HepG2 (cell line): ENCODE measurements around the gene TMEM87B. TPM values are rescaled to one million over a fixed set of nuclear protein-coding genes. Genes with fewer than 3 reads are reported as not detected.

Source experiments
- HNRNPK ChIP-seq: fragments of 200-400 bp; formaldehyde crosslinking; IDR thresholded peaks from 2 replicates; pipeline ENCODE4 v1.6.1; 2018; ENCODE audit warnings: low read length, low read depth, moderate library complexity, mild to moderate bottlenecking; ENCODE audit not compliant: poor library complexity, severe bottlenecking
- HOMEZ ChIP-seq: IDR thresholded peaks from 2 replicates; pipeline ENCODE4 v1.6.1; 2016; ENCODE audit warnings: low read depth
- NCOA2 ChIP-seq: sonication (generic); formaldehyde crosslinking; IDR thresholded peaks from 2 replicates; pipeline ENCODE4 v1.8.0; 2022; ENCODE audit warnings: inconsistent platforms
- REPIN1 ChIP-seq: sonication (generic); formaldehyde crosslinking; IDR thresholded peaks from 2 replicates; pipeline ENCODE4 v1.8.0; 2022; ENCODE audit warnings: missing genetic modification reagents, low read depth, mild to moderate bottlenecking, borderline replicate concordance
- STAG1 ChIP-seq: sonication (generic); formaldehyde crosslinking; IDR thresholded peaks from 2 replicates; pipeline ENCODE4 v1.4.0; 2020; ENCODE audit warnings: missing genetic modification reagents
- THAP7 ChIP-seq: sonication (generic); formaldehyde crosslinking; IDR thresholded peaks from 2 replicates; pipeline ENCODE4 v1.8.1; 2023; ENCODE audit warnings: mild to moderate bottlenecking, missing genetic modification reagents
- UBTF ChIP-seq: sonication (generic); formaldehyde crosslinking; IDR thresholded peaks from 2 replicates; pipeline ENCODE4 v1.4.0; 2020; ENCODE audit warnings: mild to moderate bottlenecking, missing genetic modification reagents
- ZBTB44 ChIP-seq: sonication (generic); formaldehyde crosslinking; IDR thresholded peaks from 2 replicates; pipeline ENCODE4 v1.4.0; 2020; ENCODE audit warnings: missing genetic modification reagents
- ZNF235 ChIP-seq: sonication (generic); formaldehyde crosslinking; IDR thresholded peaks from 2 replicates; pipeline ENCODE4 v1.8.1; 2023; ENCODE audit warnings: mild to moderate bottlenecking, missing genetic modification reagents, borderline replicate concordance
- ZNF501 ChIP-seq: sonication (generic); formaldehyde crosslinking; IDR thresholded peaks from 2 replicates; pipeline ENCODE4 v1.5.1; 2020; ENCODE audit warnings: mild to moderate bottlenecking, moderate library complexity, missing genetic modification reagents
- ZNF83 ChIP-seq: sonication (generic); formaldehyde crosslinking; IDR thresholded peaks from 2 replicates; pipeline ENCODE4 v1.4.0; 2020; ENCODE audit warnings: missing genetic modification reagents, mild to moderate bottlenecking, borderline replicate concordance
- polyA plus RNA-seq, 8 experiments: library from polyadenylated mRNA; depleted of rRNA in 3 of 8; stranded (reverse) in 7 of 8; unstranded in 1 of 8; fragments of >200 nt; fragmentation: Illumina TruSeq in 4 of 8; extraction: Trizol in 4 of 8; gene quantifications; 2 replicates each; pipeline versions ENCODE4 v1.2.1 to v1.2.3, GENCODE V29; 2011 to 2016; ENCODE audit warnings: low read depth in 4 of 8, missing spikeins in 1 of 8, mixed read lengths in 1 of 8; ENCODE audit not compliant: insufficient read depth in 1 of 8
- total RNA-seq, 5 experiments: library from RNA; depleted of rRNA; stranded (reverse); fragments of >200 nt; fragmentation: Illumina TruSeq; extraction: Trizol; gene quantifications; 2 replicates each; pipeline ENCODE4 v1.2.3, GENCODE V29; 2016; ENCODE audit warnings: low read depth in 1 of 5

Gene TMEM87B
- total and polyA plus RNA-seq, 2 of the 13 experiments (the other 11 are each of a cell fraction or from before 2014, with no cell fraction given), result 15.1 to 16.2 TPM

GRCh38 chr2:112138159-112139032 is 83.3 kb downstream of the TMEM87B start, which contains the start of gene FBLN7 (continued):
- TF ChIP-seq UBTF (CRISPR knock-in tag) (peak; percentile 50; the same call in 1 of the 2 replicates), NCOA2 (CRISPR knock-in tag) (no peak), ZNF501 (CRISPR knock-in tag) (no peak), HNRNPK (no peak), HOMEZ (no peak), THAP7 (0 out of 2 replicates have a peak, but pooled peaks have one; percentile 36), ZBTB44 (no peak), ZNF83 (no peak), STAG1 (no peak), REPIN1 (CRISPR knock-in tag) (no peak; the same call in 1 of the 2 replicates), ZNF235 (CRISPR knock-in tag) (peak; percentile 23)
